Upper lobe of left lung (tissue), 4 donors: Measurements from ENCODE around the gene POFUT2.

Experiments used
- CTCF ChIP-seq, 6 experiments: fragments of 450-650 bp in 4 of 6; fragments of 200-600 bp in 2 of 6; sonication (generic) in 2 of 6; IDR thresholded peaks; one replicate each; pipeline ENCODE4 v1.5.1; 2016 to 2019; ENCODE audit warnings: antibody characterized with exemption in 6 of 6
- EP300 ChIP-seq, 4 donors: sonication (generic); formaldehyde crosslinking; IDR thresholded peaks; one replicate each; pipeline ENCODE4 v1.5.1; 2017; ENCODE audit warnings: antibody characterized with exemption in 4 of 4, control low read depth in 2 of 4
- POLR2AphosphoS5 ChIP-seq, 2 donors: sonication (generic); formaldehyde crosslinking; IDR thresholded peaks; one replicate each; pipeline ENCODE4 v1.5.1; 2017; ENCODE audit warnings: antibody characterized with exemption in 2 of 2

- no peak for TF ChIP-seq EP300 (IDR thresholded peaks at IDR 0.05)
- no peak for TF ChIP-seq CTCF (IDR thresholded peaks at IDR 0.05)
- TF ChIP-seq POLR2AphosphoS5 (IDR thresholded peaks at IDR 0.05) = no peak
Observed at GRCh38 chr21:45234965-45235364, 52.7 kb downstream of the POFUT2 start.
